ENCODE measurements around the gene BCAS3.

GRCh38 chr17:61075988-61076387, 398.3 kb downstream of the BCAS3 start:
- no peak for TF ChIP-seq CTCF (conservative IDR thresholded peaks at IDR 0.05)
- TF ChIP-seq ZFX (IDR thresholded peaks at IDR 0.05) = no peak

Measured in C4-2B (cell line).